GM21526 (cell line): Measurements from ENCODE around the gene DNAH5.
"Not testable (repeated sequence)": the region's sequence is repeated elsewhere in the genome, so short reads cannot be mapped to it uniquely, and the experiment has no call there.

Source experiments
- ATAC-seq: cut with Tn5 transposase; IDR thresholded peaks from one replicate; pipeline ENCODE4 v1.9.1; 2021; ENCODE audit warnings: moderate library complexity; ENCODE audit not compliant: unreplicated experiment, low FRiP score

DNAH5 gene, protein sequence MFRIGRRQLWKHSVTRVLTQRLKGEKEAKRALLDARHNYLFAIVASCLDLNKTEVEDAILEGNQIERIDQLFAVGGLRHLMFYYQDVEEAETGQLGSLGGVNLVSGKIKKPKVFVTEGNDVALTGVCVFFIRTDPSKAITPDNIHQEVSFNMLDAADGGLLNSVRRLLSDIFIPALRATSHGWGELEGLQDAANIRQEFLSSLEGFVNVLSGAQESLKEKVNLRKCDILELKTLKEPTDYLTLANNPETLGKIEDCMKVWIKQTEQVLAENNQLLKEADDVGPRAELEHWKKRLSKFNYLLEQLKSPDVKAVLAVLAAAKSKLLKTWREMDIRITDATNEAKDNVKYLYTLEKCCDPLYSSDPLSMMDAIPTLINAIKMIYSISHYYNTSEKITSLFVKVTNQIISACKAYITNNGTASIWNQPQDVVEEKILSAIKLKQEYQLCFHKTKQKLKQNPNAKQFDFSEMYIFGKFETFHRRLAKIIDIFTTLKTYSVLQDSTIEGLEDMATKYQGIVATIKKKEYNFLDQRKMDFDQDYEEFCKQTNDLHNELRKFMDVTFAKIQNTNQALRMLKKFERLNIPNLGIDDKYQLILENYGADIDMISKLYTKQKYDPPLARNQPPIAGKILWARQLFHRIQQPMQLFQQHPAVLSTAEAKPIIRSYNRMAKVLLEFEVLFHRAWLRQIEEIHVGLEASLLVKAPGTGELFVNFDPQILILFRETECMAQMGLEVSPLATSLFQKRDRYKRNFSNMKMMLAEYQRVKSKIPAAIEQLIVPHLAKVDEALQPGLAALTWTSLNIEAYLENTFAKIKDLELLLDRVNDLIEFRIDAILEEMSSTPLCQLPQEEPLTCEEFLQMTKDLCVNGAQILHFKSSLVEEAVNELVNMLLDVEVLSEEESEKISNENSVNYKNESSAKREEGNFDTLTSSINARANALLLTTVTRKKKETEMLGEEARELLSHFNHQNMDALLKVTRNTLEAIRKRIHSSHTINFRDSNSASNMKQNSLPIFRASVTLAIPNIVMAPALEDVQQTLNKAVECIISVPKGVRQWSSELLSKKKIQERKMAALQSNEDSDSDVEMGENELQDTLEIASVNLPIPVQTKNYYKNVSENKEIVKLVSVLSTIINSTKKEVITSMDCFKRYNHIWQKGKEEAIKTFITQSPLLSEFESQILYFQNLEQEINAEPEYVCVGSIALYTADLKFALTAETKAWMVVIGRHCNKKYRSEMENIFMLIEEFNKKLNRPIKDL (N-terminal part only)

GRCh38 chr5:13944560-13945199 is at the start of gene DNAH5:
DNAH5 (minus strand) TSS chr5:13944688; CDS start chr5:13944438, 250 bp downstream.
- no peak for ATAC-seq

GRCh38 chr5:13993926-13994325 is 49.4 kb upstream of the DNAH5 start:
- ATAC-seq = no peak

DNA sequence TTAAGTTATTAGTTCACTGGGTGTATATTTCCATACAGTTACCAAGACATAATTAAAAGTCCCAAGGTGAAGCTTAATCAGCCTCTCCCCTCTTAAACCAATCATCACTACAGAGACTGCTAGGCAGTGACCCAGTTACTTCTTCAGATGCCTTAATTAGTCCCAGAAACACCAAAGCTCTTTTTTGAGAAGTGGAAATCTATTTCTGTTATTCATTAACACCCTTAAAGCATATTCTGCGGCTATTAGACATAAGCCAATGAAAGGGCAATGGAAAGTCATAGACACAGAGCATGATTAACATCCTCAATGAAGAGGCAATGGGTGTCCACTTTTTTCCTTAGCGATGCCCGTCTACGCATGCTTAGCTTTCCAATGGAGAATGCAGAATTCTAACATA is 48.3 kb upstream of the DNAH5 start:
- ATAC-seq = no peak

GRCh38 chr5:13991365-13991764 is 46.9 kb upstream of the DNAH5 start:
- ATAC-seq = no peak

- no peak for ATAC-seq
Observed at GRCh38 chr5:13990896-13991295, 46.4 kb upstream of the DNAH5 start.

DNA sequence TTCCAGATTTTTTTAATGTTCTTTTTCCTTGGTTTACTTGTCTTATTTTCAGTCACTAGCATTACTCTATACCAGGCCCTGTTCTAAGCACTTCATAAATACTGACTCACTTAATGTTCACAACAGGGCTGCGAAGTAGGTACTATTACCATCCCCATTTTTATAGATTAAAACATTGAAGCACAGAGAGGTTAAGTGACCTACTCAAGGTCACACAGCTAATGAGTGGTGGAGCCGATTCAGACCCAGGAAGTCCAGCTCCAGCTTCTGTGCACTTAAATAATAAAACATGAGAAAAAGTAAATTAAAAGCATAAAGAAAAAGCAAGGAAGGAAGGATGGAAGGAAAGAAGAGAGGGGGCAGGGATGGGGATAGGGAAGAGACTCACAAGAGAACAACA is 45.3 kb upstream of the DNAH5 start:
- no peak for ATAC-seq

- ATAC-seq = peak; percentile 85
Observed at GRCh38 chr5:13987843-13988464, 43.5 kb upstream of the DNAH5 start.

GRCh38 chr5:13985731-13986418 is 41.4 kb upstream of the DNAH5 start:
- ATAC-seq = no peak

- ATAC-seq = not testable (repeated sequence)
Observed at GRCh38 chr5:13984888-13985287, 40.4 kb upstream of the DNAH5 start.

DNA sequence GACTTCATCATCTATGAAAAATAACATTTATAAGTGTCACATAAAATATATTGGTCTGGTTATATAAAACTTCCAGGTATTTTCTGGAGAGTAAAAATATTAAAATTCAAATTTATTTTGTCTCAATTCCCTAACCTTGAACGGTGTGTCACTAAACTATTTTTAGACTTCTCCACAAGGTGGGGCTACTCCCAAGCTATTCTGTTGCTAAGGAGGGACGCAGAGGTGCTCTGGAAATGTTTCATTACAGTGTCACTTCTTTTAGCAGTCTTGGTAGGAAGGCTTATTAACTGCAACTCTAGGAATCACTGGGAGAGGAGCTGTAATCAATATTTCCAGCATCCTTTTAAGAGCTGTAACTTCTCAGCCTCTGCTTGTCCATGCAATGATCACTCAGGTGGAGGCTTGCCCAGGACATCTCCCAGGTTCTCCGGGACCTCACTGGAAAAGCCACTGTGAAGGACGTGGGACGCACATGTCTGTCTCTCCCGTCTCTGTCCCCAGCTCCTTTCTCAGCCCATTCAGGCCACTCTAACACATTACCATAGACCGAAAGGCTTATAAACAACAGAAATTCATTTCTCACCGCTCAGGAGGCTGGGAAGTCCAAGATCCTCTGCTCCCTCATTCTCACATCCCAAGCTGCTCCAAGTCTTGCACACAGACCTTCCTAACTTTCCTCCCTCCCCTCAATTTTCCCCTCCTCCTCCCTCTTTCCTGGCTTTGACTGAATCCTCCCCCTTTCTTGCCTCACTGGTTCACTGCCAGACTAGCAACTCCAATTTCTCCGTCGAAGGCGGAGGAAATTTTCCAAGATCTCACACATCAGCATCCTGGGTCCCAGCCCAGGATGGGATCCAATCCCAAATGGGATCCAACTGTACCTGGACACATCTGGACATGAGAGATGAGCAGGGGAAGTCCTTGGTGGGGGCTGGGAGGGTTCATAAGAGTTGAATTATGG is 32.7 kb upstream of the DNAH5 start:
- no peak for ATAC-seq

- no peak for ATAC-seq
Observed at GRCh38 chr5:13976223-13976622, 31.7 kb upstream of the DNAH5 start.

DNA sequence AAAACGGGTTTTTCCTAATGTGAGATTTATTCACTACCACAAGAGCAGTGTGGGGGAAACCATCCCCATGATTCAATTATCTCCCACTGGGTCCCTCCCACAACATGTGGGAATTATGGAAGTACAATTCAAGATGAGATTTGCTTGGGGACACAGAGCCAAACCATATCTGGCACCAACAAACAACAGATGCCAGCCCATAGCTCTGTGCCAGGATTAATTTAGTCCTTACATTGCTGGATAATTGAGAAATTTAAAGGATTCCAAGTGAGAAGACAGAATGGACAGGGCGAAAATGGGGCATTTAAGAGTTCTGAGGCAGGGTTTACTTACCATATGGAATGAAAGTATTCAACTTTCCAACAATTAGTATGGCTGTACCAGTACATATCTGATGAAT is 30.8 kb upstream of the DNAH5 start:
- no peak for ATAC-seq

GRCh38 chr5:13973724-13974123 is 29.2 kb upstream of the DNAH5 start:
- no peak for ATAC-seq

GRCh38 chr5:13972029-13972428 is 27.5 kb upstream of the DNAH5 start:
- no peak for ATAC-seq

- peak; percentile 95 for ATAC-seq
Observed at GRCh38 chr5:13957032-13957645, 12.7 kb upstream of the DNAH5 start.

- no peak for ATAC-seq
Observed at GRCh38 chr5:13956471-13956870, 12.0 kb upstream of the DNAH5 start.

DNA sequence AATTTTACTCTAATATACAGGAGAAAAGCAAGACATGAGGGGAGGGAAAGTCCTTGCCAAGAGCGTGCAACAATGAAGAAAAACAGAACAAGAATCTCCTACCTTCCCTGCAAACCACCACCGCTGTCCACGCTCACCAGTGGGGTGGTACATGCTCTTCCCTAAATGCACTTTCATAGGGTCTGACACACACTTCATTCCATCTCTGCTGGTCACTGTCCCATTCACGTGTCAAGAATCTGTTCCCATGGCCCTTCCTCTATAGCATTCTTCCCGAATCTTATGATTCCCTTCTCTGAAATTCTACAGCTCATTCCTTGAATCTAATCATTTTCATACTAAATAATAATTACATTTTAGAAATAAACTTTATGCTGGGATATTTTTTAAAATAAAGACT is 11.4 kb upstream of the DNAH5 start:
- ATAC-seq = no peak

- no peak for ATAC-seq
Observed at GRCh38 chr5:13946111-13946510, 1.6 kb upstream of the DNAH5 start.
